DOHH2 (cell line): ENCODE measurements around the gene DFFB.

Source experiments
- CTCF ChIP-seq: fragments of 200-600 bp; sonication (generic); IDR thresholded peaks from one replicate; pipeline ENCODE4 v1.5.1; 2014; ENCODE audit warnings: antibody characterized with exemption, mild to moderate bottlenecking, low read depth, low read length; ENCODE audit not compliant: poor library complexity, severe bottlenecking
- EZH2phosphoT487 ChIP-seq: fragments of 200-600 bp; sonication (generic); IDR thresholded peaks from 2 replicates; pipeline ENCODE4 v1.6.1; 2017; ENCODE audit warnings: borderline replicate concordance, mild to moderate bottlenecking, antibody characterized with exemption, low read length, moderate library complexity, mixed read lengths

GRCh38 chr1:3871451-3871805 is 14.2 kb downstream of the DFFB start:
- TF ChIP-seq CTCF (no peak), EZH2phosphoT487 (no peak)
